ENCODE results near the gene CTSC. TPM values are rescaled to one million over a fixed set of nuclear protein-coding genes. Genes with fewer than 3 reads are reported as not detected.
A peak's percentile ranks its signal among the peaks of the same experiment; 100 is the strongest.

CTSC gene
- total and polyA plus RNA-seq, 12 donors: 6.3 to 161 (median 15.1) TPM

DNA sequence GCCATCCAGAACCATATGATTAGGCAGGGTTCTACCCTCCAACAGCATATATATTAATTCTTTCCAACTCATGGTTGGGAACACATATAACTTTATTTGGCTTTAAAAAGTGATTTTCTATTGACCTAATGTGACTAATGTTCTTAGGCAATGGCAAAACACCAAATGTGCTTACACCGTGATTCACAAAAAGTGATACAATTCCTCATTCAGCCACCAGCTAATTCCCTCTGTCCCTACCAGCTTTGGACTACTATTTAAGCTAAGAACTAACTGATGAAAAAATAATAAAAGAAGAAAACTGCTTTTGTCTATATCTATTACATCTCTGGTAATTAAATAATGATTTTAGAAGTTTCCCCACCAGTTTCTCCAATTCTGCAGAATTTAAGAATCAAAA lies 4.7 kb downstream of the CTSC start:
- ATAC-seq: no peak
- H3K36me3 ChIP-seq: peaks cover 0 to 74% (median 0%) of the 10 kb centered on the region in 9 donors

DNA sequence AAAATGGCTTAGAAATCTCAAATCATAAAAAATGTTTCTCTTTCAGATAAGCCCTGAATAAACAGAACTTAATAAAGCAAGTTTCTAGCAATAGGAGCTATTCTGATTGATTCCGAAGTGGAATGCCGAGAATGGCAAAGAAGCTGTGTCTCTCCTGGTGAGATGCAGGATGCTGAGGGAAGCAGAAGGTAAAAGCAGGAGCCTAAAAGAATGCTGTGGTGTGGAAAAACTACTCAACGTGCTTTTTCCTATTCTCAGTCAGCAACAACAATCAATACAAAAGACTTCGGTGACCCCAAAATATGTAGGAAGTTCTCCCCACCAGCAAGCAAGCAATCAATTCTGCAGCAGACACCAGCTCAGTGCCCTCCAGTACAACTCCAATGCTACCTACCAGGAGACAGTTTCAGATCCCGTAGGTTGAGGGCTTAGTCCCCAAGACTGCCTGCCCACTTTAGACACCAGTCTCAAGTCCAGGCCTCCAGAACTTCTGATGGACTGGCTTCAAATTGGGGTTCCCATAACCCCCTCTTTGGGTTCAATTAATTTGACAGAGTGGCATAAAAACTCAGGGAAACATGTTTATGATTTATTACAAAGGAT lies 6.6 kb downstream of the CTSC start:
- intact Hi-C loops (cut with DNase I): no loop called here
- H3K9me3 ChIP-seq: no peaks in the 10 kb centered on the region
- ATAC-seq (no peak), DNase-seq (no peak)
- H3K4me1 ChIP-seq: peaks cover 0 to 94% (median 0%) of the 10 kb centered on the region in 9 donors
- H3K27ac ChIP-seq: no peak overlapping the region
- 83 to 97% methylated on average over 5 of the region's 5 CpGs for WGBS, 2 donors
- TF ChIP-seq, protein P1, sequence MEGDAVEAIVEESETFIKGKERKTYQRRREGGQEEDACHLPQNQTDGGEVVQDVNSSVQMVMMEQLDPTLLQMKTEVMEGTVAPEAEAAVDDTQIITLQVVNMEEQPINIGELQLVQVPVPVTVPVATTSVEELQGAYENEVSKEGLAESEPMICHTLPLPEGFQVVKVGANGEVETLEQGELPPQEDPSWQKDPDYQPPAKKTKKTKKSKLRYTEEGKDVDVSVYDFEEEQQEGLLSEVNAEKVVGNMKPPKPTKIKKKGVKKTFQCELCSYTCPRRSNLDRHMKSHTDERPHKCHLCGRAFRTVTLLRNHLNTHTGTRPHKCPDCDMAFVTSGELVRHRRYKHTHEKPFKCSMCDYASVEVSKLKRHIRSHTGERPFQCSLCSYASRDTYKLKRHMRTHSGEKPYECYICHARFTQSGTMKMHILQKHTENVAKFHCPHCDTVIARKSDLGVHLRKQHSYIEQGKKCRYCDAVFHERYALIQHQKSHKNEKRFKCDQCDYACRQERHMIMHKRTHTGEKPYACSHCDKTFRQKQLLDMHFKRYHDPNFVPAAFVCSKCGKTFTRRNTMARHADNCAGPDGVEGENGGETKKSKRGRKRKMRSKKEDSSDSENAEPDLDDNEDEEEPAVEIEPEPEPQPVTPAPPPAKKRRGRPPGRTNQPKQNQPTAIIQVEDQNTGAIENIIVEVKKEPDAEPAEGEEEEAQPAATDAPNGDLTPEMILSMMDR (IDR thresholded peaks at IDR 0.05): no peak
- no peaks in the 10 kb centered on the region for H3K27me3 ChIP-seq
- peaks cover 0 to 93% (median 0%) of the 10 kb centered on the region in 9 donors for H3K36me3 ChIP-seq
- H3K4me3 ChIP-seq: no peak overlapping the region

More for the DNA sequence above, 4.7 kb downstream of the CTSC start:
- intact Hi-C loops (cut with DNase I): no loop called here
- no peak for DNase-seq
- peak overlapping the region in 1 of 10 donors; percentile 68 for H3K4me3 ChIP-seq
- no peaks in the 10 kb centered on the region for H3K27me3 ChIP-seq
- peaks cover 0 to 77% (median 2%) of the 10 kb centered on the region in 9 donors for H3K4me1 ChIP-seq
- H3K27ac ChIP-seq: no peak overlapping the region
- no peaks in the 10 kb centered on the region for H3K9me3 ChIP-seq
- TF ChIP-seq, protein P1 (IDR thresholded peaks at IDR 0.05): no peak
- WGBS, 2 donors: 85 to 86% methylated on average over 1 of the region's 1 CpG

DNA sequence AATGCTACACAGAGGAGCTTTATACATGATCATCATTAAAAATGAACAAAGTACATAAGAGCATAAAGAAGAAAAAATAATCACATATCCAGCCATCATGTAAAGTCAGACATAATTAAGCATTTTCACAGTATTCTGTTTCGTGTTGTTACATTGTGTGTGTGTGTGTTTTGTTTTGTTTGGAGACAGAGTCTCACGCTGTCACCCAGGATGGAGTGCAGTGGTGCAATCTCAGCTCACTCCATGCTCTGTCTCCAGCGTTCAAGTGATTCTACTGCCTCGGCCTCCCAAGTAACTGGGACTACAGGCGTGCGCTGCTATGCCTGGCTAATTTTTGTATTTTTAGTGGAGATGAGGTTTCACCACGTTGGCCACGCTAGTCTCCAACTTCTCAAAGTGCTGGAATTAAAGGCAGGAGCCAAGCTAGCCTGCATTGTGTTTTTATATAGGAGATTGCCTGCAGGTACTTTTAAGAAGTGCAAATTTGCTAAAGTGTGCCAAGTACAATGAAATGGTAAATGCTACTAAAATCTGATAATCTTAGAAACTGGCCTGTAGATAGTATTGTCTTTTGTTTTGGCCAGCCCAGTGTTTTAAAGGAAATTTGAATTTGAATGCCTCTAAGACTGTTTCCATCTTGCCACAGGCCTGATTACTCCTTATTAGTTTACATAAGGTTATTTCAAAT lies 7.8 kb downstream of the CTSC start:
- Histone ChIP-seq H3K9me3 (no peaks in the 10 kb centered on the region), H3K4me3 (no peak overlapping the region), H3K36me3 (peaks cover 0 to 99% (median 0%) of the 10 kb centered on the region in 9 donors), H3K27ac (no peak overlapping the region), H3K27me3 (no peaks in the 10 kb centered on the region), H3K4me1 (peaks cover 0 to 96% (median 0%) of the 10 kb centered on the region in 9 donors)
- ATAC-seq (no peak), DNase-seq (no peak)
- TF ChIP-seq, protein P1 (IDR thresholded peaks at IDR 0.05): no peak
- intact Hi-C loops (cut with DNase I): no loop called here
- 88 to 89% methylated on average over 8 of the region's 8 CpGs for WGBS, 2 donors

DNA sequence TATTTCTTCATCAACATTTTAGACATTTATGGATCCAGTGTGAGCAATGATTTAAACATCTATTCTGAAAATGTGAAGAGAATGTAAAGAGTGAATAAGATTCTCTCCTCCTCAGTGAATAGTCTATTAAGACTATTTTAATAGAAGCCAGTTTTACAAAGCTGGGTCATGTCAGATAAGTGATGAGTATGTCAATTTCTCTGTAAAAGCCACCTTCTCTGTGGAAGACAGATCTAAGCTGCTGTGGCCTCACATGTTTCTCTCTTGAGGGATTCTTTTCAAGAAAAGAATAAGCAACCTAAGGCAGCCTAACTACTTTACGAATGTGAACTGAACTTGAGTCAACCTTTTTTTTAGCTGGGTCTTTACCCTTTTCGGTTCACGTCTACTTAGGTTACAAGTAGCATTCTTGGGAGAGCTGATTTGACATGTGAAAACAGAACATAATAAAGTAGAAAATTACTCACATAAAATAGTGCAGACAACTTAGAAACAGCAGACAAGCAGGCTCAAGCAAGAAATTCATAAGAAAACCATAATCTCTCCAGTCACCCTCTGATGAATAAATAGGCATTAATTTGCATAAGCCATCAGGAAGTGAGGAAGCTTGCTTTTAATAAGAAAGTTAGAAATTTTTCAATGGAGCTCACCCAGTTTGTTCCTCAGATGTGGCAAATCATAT lies 9.9 kb downstream of the CTSC start:
- peaks cover 0 to 99% (median 0%) of the 10 kb centered on the region in 9 donors for H3K36me3 ChIP-seq

More for the DNA sequence above, 9.9 kb downstream of the CTSC start:
- WGBS, 2 donors: 82 to 89% methylated on average over 3 of the region's 3 CpGs
- intact Hi-C loops (cut with DNase I): no loop called here
- H3K27ac ChIP-seq: peak overlapping the region in 1 of 10 donors; percentile 1
- no peaks in the 10 kb centered on the region for H3K9me3 ChIP-seq
- TF ChIP-seq, protein P1 (IDR thresholded peaks at IDR 0.05): no peak
- no peak overlapping the region for H3K4me3 ChIP-seq
- DNase-seq (no peak), ATAC-seq (no peak)
- H3K4me1 ChIP-seq: peaks cover 0 to 80% (median 0%) of the 10 kb centered on the region in 9 donors
- no peaks in the 10 kb centered on the region for H3K27me3 ChIP-seq

Measured in heart right ventricle (tissue), 16 donors.